ENCODE results near the gene LY6G6F. TPM values are rescaled to one million over a fixed set of nuclear protein-coding genes. Genes with fewer than 3 reads are reported as not detected.
A peak's percentile ranks its signal among the peaks of the same experiment; 100 is the strongest.

LY6G6F gene
- polyA plus RNA-seq, 1 of the 3 experiments (the other 2 are of a cell fraction), result not detected

- Histone ChIP-seq H3K4me2 (peak within 1 kb of the TSS; percentile 99), H3K27me3 (ENCODE audit: insufficient read depth) (no peaks in the 10 kb centered on the region), H3K79me2 (ENCODE audit: insufficient read depth) (peaks cover 38% of the 10 kb centered on the region), H3K9ac (peak within 1 kb of the TSS; percentile 92), H3K27ac (ENCODE audit: low read depth in 2 of 2, low read length in 1 of 2) (peak within 1 kb of the TSS; percentile 75 to 88), H3K9me3 (no peaks in the 10 kb centered on the region), H3F3A (replicated peaks; ENCODE audit: insufficient read depth) (peaks cover 17% of the 10 kb centered on the region), H3K4me3 (ENCODE audit: low read depth in 2 of 2, low read length in 1 of 2) (peak within 1 kb of the TSS; percentile 77 to 83), H3K9me2 (no peaks in the 10 kb centered on the region), H3K36me3 (replicated peaks in 1 of 2; ENCODE audit: control insufficient read depth in 1 of 2, insufficient read depth in 2 of 2, low read length in 1 of 2) (peaks cover 6 to 7% of the 10 kb centered on the region in 2 experiments), H2AFZ (ENCODE audit: low read depth) (peak within 1 kb of the TSS; percentile 79), H3K4me1 (ENCODE audit: control insufficient read depth in 1 of 2, insufficient read depth in 2 of 2, low read depth in 1 of 2, low read length in 1 of 2) (peaks cover 15 to 24% of the 10 kb centered on the region in 2 experiments; a peak in 3 of 4 replicates), H4K20me1 (ENCODE audit: insufficient read depth) (no peaks in the 10 kb centered on the region)
- WGBS (ENCODE audit: low lambda C conversion rate), result 2% methylated on average over 32 of the region's 58 CpGs
- DNase-seq, result peak; percentile 95
- ChIA-PET POLR2A (interaction anchor here (0.5 to 1.5 kb wide), 6 partner anchors 27 to 158 kb away, joined by 3 to 6 read pairs (median 4); partner anchors contain the start of genes BAG6 and EHMT2), CTCF (interaction anchor here (0.5 to 5.5 kb wide), 11 partner anchors 10 to 220 kb away, joined by 3 to 39 read pairs (median 6); partner anchors contain the start of genes C6orf47, DDAH2, LSM2 and LY6G5C)
- TF ChIP-seq NFIC (IDR thresholded peaks at IDR 0.05; ENCODE audit: borderline replicate concordance) (no peak), RAD21 (IDR thresholded peaks at IDR 0.05; ENCODE audit: low read length) (no peak), REST (IDR thresholded peaks at IDR 0.05; ENCODE audit: low read depth, low read length) (0 out of 2 replicates have a peak, but pooled peaks have one; percentile 40), SMC3 (IDR thresholded peaks at IDR 0.05; ENCODE audit: low read depth, low read length) (no peak), ELF1 (IDR thresholded peaks at IDR 0.05) (peak; percentile 28; the same call in 1 of the 2 replicates), ZBTB33 (IDR thresholded peaks at IDR 0.05; ENCODE audit: borderline replicate concordance, low read depth) (peak; percentile 85), TAF1 (IDR thresholded peaks at IDR 0.05; ENCODE audit: borderline replicate concordance, low read depth, low read length) (peak; percentile 86), FOXM1 (IDR thresholded peaks at IDR 0.05; ENCODE audit: low read depth) (peak; percentile 52; the same call in 1 of the 2 replicates), RCOR1 (IDR thresholded peaks at IDR 0.05; ENCODE audit: low read length) (no peak), YY1 (IDR thresholded peaks at IDR 0.05; ENCODE audit: low read depth) (no peak), RFX5 (IDR thresholded peaks at IDR 0.05; ENCODE audit: low read length) (peak; percentile 84), MXI1 (IDR thresholded peaks at IDR 0.05; ENCODE audit: low read depth, low read length) (peak; percentile 98), GATA2 (CRISPR knock-in tag; IDR thresholded peaks at IDR 0.05) (no peak), GABPA (IDR thresholded peaks at IDR 0.05; ENCODE audit: low read depth) (no peak; the same call in 1 of the 2 replicates), EP300 (IDR thresholded peaks at IDR 0.05; ENCODE audit: borderline replicate concordance in 1 of 2, low read depth in 1 of 2, low read length in 1 of 2) (no peak), PBX3 (IDR thresholded peaks at IDR 0.05) (peak; percentile 62), JUND (IDR thresholded peaks at IDR 0.05) (no peak), NRF1 (IDR thresholded peaks at IDR 0.05; ENCODE audit: low read depth, low read length) (peak; percentile 78), RXRA (IDR thresholded peaks at IDR 0.05; ENCODE audit: borderline replicate concordance, low read depth) (no peak), FOSL2 (IDR thresholded peaks at IDR 0.05; ENCODE audit: borderline replicate concordance, low read depth) (no peak), SIN3A (IDR thresholded peaks at IDR 0.05; ENCODE audit: borderline replicate concordance, low read depth, low read length) (0 out of 2 replicates have a peak, but pooled peaks have one; percentile 34), TEAD4 (IDR thresholded peaks at IDR 0.05; ENCODE audit: borderline replicate concordance, insufficient read depth) (0 out of 2 replicates have a peak, but pooled peaks have one; percentile 11), CHD2 (IDR thresholded peaks at IDR 0.05; ENCODE audit: low read length, partially characterized antibody) (peak; percentile 98)
- TF ChIP-seq, protein P1, sequence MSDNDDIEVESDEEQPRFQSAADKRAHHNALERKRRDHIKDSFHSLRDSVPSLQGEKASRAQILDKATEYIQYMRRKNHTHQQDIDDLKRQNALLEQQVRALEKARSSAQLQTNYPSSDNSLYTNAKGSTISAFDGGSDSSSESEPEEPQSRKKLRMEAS (IDR thresholded peaks at IDR 0.05; ENCODE audit: low read depth), result peak; percentile 94
- TF ChIP-seq, protein P2, sequence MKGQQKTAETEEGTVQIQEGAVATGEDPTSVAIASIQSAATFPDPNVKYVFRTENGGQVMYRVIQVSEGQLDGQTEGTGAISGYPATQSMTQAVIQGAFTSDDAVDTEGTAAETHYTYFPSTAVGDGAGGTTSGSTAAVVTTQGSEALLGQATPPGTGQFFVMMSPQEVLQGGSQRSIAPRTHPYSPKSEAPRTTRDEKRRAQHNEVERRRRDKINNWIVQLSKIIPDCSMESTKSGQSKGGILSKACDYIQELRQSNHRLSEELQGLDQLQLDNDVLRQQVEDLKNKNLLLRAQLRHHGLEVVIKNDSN (IDR thresholded peaks at IDR 0.05; ENCODE audit: borderline replicate concordance, low read depth), result no peak
Observed at GRCh38 chr6:31739639-31740396, 33.2 kb downstream of the LY6G6F start, which contains the start of gene MSH5. Gene MSH5 (plus strand): TSS chr6:31740005. CDS start chr6:31740467, 462 bp downstream.
